Effector memory CD8-positive, alpha-beta T cell (primary cell): ENCODE results near the gene FASN.

ENCODE experiments used
- ATAC-seq: fragments of 150-1000 bp; cut with Tn5 transposase; replicated peaks from 2 replicates; pipeline ENCODE4 v1.10.0; 2021; ENCODE audit warnings: mild to moderate bottlenecking, moderate library complexity
- DNase-seq, 3 experiments: peaks; one replicate each; pipeline ENCODE4 v3.0.0; 2021
- H3K27ac Mint-ChIP-seq, 2 donors: one replicate each; pipeline ENCODE4 v1.8.0; 2022; ENCODE audit warnings: mild to moderate bottlenecking in 2 of 2, mixed read lengths in 2 of 2, moderate library complexity in 2 of 2
- H3K27me3 Mint-ChIP-seq, 2 donors: one replicate each; pipeline ENCODE4 v1.8.0; 2022; ENCODE audit warnings: mixed read lengths in 2 of 2
- H3K36me3 Mint-ChIP-seq: one replicate; pipeline ENCODE4 v1.8.0; 2022; ENCODE audit warnings: mild to moderate bottlenecking, moderate library complexity, mixed read lengths; ENCODE audit not compliant: insufficient read depth
- H3K4me1 Mint-ChIP-seq, 2 donors: one replicate each; pipeline ENCODE4 v1.8.0; 2022; ENCODE audit warnings: low read depth in 2 of 2, mixed read lengths in 2 of 2
- H3K4me3 Mint-ChIP-seq, 2 donors: one replicate each; pipeline ENCODE4 v1.8.0; 2022; ENCODE audit warnings: mild to moderate bottlenecking in 2 of 2, mixed read lengths in 2 of 2, moderate library complexity in 2 of 2
- H3K9me3 Mint-ChIP-seq, 2 donors: one replicate each; pipeline ENCODE4 v1.8.0; 2022; ENCODE audit warnings: mixed read lengths in 2 of 2

Gene FASN

GRCh38 chr17:82053130-82053529 lies 44.9 kb downstream of the FASN start:
- no peak for ATAC-seq
- no peak for DNase-seq
- Mint-ChIP-seq H3K36me3 (peaks cover 11% of the 10 kb centered on the region), H3K27ac (no peak overlapping the region), H3K4me1 (peaks cover 5 to 22% of the 10 kb centered on the region in 2 donors), H3K9me3 (no peaks in the 10 kb centered on the region), H3K27me3 (no peaks in the 10 kb centered on the region), H3K4me3 (peak overlapping the region; percentile 78 to 83)

GRCh38 chr17:82052638-82053059 lies 45.4 kb downstream of the FASN start:
- Mint-ChIP-seq H3K4me1 (peaks cover 5 to 22% of the 10 kb centered on the region in 2 donors), H3K27ac (no peak overlapping the region), H3K4me3 (peak overlapping the region; percentile 78 to 83), H3K27me3 (no peaks in the 10 kb centered on the region), H3K36me3 (peaks cover 9% of the 10 kb centered on the region), H3K9me3 (no peaks in the 10 kb centered on the region)
- no peak for ATAC-seq
- no peak for DNase-seq

GRCh38 chr17:82051776-82052637 lies 46.0 kb downstream of the FASN start, which contains the start of the genes GPS1 and RFNG:
TSS of gene GPS1 (plus strand) at chr17:82051898. CDS start at chr17:82051932, 34 bp downstream.
TSS of gene RFNG (minus strand) at chr17:82051811. CDS start at chr17:82051766, 45 bp downstream.
- no peaks in the 10 kb centered on the region for H3K27me3 Mint-ChIP-seq
- H3K4me1 Mint-ChIP-seq, result peaks cover 5 to 22% of the 10 kb centered on the region in 2 donors
- ATAC-seq, result peak; percentile 97
- no peaks in the 10 kb centered on the region for H3K9me3 Mint-ChIP-seq
- H3K36me3 Mint-ChIP-seq, result peaks cover 7% of the 10 kb centered on the region
- peak within 1 kb of the TSS; percentile 80 to 88 for H3K4me3 Mint-ChIP-seq
- H3K27ac Mint-ChIP-seq, result peak within 1 kb of the TSS; percentile 75 to 89
- DNase-seq, result peak; percentile 72 to 74 (median 73)

- no peaks in the 10 kb centered on the region for H3K9me3 Mint-ChIP-seq
- H3K4me1 Mint-ChIP-seq, result peaks cover 5 to 22% of the 10 kb centered on the region in 2 donors
- H3K36me3 Mint-ChIP-seq, result peaks cover 3% of the 10 kb centered on the region
- peak overlapping the region; percentile 75 to 89 for H3K27ac Mint-ChIP-seq
- ATAC-seq (peak; percentile 14), DNase-seq (no peak)
- H3K4me3 Mint-ChIP-seq, result peak overlapping the region; percentile 80 to 88
- no peaks in the 10 kb centered on the region for H3K27me3 Mint-ChIP-seq
These were observed 47.0 kb downstream of the FASN start for GRCh38 chr17:82050761-82051641.

- DNase-seq, result no peak
- ATAC-seq, result no peak
- H3K4me1 Mint-ChIP-seq, result peaks cover 5 to 21% of the 10 kb centered on the region in 2 donors
- peaks cover 3% of the 10 kb centered on the region for H3K36me3 Mint-ChIP-seq
- no peaks in the 10 kb centered on the region for H3K9me3 Mint-ChIP-seq
- H3K27ac Mint-ChIP-seq, result peak overlapping the region; percentile 75 to 89
- H3K4me3 Mint-ChIP-seq, result peak overlapping the region; percentile 80 to 88
- no peaks in the 10 kb centered on the region for H3K27me3 Mint-ChIP-seq
These were observed 47.8 kb downstream of the FASN start for GRCh38 chr17:82050152-82050760.

GRCh38 chr17:82049521-82049971 lies 48.5 kb downstream of the FASN start:
- no peaks in the 10 kb centered on the region for H3K9me3 Mint-ChIP-seq
- no peaks in the 10 kb centered on the region for H3K36me3 Mint-ChIP-seq
- peaks cover 5 to 18% of the 10 kb centered on the region in 2 donors for H3K4me1 Mint-ChIP-seq
- DNase-seq (no peak), ATAC-seq (no peak)
- H3K27ac Mint-ChIP-seq, result no peak overlapping the region
- peak overlapping the region in 1 of 2 donors; percentile 8 for H3K4me3 Mint-ChIP-seq
- no peaks in the 10 kb centered on the region for H3K27me3 Mint-ChIP-seq

- DNase-seq, result no peak
- ATAC-seq, result no peak
- Mint-ChIP-seq H3K27me3 (no peaks in the 10 kb centered on the region), H3K4me1 (peaks cover 5 to 18% of the 10 kb centered on the region in 2 donors), H3K9me3 (no peaks in the 10 kb centered on the region), H3K4me3 (no peak overlapping the region), H3K36me3 (no peaks in the 10 kb centered on the region), H3K27ac (no peak overlapping the region)
These were observed 48.9 kb downstream of the FASN start for GRCh38 chr17:82049106-82049505.

DNA sequence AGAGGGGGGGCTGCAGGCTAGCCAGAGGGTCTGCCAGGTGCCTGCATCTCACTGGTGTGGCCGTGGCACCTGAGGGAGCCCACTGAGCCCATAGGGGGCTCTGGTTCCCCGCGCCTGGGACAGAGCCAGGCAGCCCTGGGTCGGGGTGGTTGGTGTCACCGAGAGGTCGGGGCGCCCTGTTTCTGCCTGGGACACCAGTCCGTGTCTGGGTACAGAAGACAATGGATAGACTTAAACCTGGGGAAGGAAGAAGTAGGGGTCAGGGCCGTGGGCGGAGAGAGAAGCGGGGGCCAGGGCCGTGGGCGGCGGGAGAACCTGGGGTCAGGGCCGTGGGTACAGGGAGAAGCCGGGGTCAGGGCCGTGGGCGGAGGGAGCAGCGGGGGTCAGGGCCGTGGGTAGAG lies 49.5 kb downstream of the FASN start:
- Mint-ChIP-seq H3K4me3 (no peak overlapping the region), H3K9me3 (no peaks in the 10 kb centered on the region), H3K36me3 (no peaks in the 10 kb centered on the region), H3K4me1 (peaks cover 5 to 15% of the 10 kb centered on the region in 2 donors), H3K27ac (no peak overlapping the region), H3K27me3 (no peaks in the 10 kb centered on the region)
- no peak for ATAC-seq
- no peak for DNase-seq

- no peak for DNase-seq
- no peaks in the 10 kb centered on the region for H3K27me3 Mint-ChIP-seq
- no peaks in the 10 kb centered on the region for H3K9me3 Mint-ChIP-seq
- H3K36me3 Mint-ChIP-seq, result no peaks in the 10 kb centered on the region
- no peak overlapping the region for H3K4me3 Mint-ChIP-seq
- H3K4me1 Mint-ChIP-seq, result peaks cover 5 to 10% of the 10 kb centered on the region in 2 donors
- no peak overlapping the region for H3K27ac Mint-ChIP-seq
- ATAC-seq, result no peak
These were observed 50.0 kb downstream of the FASN start for GRCh38 chr17:82047914-82048570.

GRCh38 chr17:82047379-82047778 lies 50.7 kb downstream of the FASN start:
- H3K36me3 Mint-ChIP-seq, result no peaks in the 10 kb centered on the region
- ATAC-seq (no peak), DNase-seq (no peak)
- H3K4me1 Mint-ChIP-seq, result peaks cover 5 to 9% of the 10 kb centered on the region in 2 donors
- H3K27me3 Mint-ChIP-seq, result no peaks in the 10 kb centered on the region
- H3K27ac Mint-ChIP-seq, result no peak overlapping the region
- H3K9me3 Mint-ChIP-seq, result no peaks in the 10 kb centered on the region
- no peak overlapping the region for H3K4me3 Mint-ChIP-seq

- Mint-ChIP-seq H3K4me1 (peaks cover 5 to 9% of the 10 kb centered on the region in 2 donors), H3K4me3 (no peak overlapping the region), H3K27ac (no peak overlapping the region), H3K36me3 (no peaks in the 10 kb centered on the region), H3K9me3 (no peaks in the 10 kb centered on the region), H3K27me3 (no peaks in the 10 kb centered on the region)
- DNase-seq, result no peak
- ATAC-seq, result no peak
These were observed 51.1 kb downstream of the FASN start for GRCh38 chr17:82046903-82047302.

DNA sequence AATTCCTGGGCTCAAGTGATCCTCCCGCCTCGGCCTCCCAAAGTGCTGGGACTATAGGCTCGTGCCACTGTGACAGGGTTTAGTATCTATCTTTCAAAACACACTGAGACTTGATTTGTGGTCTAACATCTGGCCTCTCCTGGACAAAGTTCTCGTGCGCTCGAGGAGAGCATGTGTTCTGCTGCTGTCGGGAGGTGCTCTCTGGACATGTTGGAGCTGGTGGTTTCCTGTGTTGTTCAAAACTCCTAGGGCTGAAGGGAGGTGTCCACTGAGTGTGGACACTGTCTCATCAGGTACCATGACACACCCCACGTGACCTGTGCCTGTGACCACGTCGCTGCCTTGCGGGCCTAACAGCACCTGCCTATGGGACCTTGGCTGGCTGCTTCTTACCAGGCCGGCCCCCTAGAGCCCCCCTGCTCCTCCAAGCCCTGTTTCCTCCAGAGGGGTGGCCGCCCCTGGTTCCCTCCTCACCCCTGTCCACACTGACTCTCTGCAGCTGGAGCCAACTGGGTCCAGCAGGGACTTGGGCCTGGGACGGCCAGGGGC lies 52.0 kb downstream of the FASN start:
- DNase-seq (no peak), ATAC-seq (no peak)
- Mint-ChIP-seq H3K27me3 (no peaks in the 10 kb centered on the region), H3K27ac (no peak overlapping the region), H3K36me3 (no peaks in the 10 kb centered on the region), H3K4me1 (peaks cover 5 to 9% of the 10 kb centered on the region in 2 donors), H3K4me3 (no peak overlapping the region), H3K9me3 (no peaks in the 10 kb centered on the region)
